Inferior parietal cortex (tissue), 1 donor: ENCODE results near the gene MKI67.

Source experiments
- DNase-seq: peaks from one replicate; pipeline ENCODE4 v3.0.0-alpha.2; 2016; ENCODE audit errors: extremely low spot score

The MKI67 gene

DNA sequence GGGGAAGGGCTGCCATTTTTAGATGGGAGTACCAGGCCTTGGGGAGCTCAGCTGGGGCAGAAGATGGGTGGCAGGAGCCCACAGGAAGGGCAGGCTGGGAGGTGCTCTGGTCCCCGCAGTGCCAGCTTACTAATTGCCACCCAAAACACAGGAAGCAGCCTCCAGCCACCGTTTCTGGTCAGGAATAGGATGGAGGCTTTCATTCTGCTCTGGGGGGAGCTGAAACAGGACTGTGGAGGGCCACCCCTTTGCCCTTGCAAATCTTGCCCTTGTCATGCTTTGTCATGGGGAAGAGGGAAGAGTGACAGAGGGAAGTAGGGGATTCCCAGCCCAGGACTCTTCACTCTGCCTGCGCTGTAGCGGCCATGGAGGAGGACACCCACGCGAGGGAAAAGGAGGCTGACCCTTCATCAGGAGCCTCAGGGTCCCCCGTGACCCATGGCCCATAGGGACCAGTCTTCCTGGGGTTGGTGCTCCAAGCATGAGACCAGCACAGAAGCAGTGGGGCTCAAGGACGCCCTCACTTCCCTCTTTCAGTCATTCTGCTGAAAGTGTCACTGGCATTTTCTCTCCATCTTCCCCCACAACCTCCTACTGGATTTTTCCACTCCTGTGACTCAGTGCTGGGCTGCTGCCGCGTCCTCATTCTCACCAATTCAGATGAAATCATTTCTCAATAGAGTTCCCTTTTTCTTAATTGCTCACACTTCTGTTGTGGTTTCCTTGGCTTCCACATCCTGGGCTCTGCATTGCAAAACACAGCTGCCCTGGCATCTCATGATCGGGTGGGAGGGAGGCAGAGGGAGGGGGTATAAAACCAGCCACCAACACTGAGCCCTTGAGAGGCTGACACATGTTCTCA, 61.9 kb downstream of the MKI67 start:
- peak; percentile 76 for DNase-seq

DNA sequence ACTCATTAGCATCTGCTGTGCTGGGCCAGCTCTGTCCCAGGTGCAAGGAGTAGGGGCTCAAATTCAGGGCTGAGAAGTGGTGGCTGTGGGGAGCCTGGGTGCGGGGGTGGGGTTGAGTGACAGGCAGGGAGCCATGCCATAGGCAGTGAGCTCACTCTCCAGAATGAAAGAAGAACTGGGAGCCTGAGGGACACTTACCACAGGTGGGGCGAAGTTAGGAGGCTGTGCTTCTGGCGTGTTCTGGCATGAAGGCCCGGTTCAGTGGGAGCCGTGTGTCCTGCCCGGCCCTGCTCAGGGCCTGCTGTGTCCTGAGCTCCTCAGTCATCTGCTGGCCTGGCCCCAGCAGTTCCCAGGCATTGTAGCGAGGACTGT, 62.5 kb downstream of the MKI67 start:
- no peak for DNase-seq

DNA sequence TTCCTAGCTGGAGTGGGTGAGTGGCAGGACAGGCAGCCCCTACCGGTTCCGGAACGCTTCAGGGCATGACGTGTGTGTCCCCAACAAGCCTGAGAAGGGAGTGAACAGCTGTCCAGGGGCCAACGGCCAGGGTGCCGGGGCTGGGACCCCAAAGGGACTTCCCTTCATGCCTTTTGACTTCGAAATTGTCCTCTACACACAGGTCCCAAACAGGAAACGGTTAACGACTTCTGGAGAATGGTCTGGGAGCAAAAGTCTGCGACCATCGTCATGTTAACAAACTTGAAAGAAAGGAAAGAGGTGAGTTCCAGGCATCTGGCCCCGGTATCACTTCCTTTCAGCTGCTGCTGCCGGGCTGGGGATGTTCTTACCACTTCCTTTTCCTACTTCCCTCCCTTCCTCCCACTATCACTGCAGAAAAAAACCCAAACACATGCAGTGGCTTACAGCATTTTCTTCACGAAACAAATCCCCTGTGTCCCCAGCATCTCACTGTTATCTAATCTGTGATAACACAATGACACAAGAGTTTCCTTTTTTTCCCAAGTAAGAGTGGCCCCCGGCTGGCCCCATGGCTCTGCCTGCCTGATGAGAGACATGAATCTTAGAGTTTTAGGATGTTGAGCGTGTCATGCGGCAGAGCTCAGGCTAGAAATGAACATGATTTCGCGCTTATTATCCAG, 63.2 kb downstream of the MKI67 start:
- no peak for DNase-seq

DNA sequence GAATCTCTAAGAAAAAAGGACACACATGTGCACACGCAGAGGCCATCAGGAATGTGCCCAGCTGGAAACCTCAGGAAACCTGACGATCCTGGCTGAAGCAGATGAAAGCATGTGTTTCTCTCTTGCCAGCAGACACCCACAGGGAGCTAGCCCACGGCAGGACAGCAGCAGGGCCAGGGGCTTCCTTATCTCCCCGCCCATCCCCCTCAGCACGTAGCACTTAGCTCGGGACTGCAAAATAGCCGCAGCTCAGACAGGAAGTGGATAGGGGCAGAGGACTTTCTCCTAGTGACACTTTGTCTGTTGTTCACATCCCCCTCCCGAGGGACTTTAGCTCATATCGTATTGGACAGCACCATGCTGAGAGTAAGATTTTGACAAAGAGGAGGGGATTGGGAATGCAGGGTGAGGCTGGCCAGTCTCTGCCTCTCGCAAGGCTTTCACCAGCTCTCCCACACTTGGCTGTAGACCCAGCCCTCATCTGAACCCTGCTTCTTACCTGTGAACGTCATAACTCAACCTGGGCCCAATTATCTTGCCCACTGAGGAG, 63.8 kb downstream of the MKI67 start:
- no peak for DNase-seq

DNA sequence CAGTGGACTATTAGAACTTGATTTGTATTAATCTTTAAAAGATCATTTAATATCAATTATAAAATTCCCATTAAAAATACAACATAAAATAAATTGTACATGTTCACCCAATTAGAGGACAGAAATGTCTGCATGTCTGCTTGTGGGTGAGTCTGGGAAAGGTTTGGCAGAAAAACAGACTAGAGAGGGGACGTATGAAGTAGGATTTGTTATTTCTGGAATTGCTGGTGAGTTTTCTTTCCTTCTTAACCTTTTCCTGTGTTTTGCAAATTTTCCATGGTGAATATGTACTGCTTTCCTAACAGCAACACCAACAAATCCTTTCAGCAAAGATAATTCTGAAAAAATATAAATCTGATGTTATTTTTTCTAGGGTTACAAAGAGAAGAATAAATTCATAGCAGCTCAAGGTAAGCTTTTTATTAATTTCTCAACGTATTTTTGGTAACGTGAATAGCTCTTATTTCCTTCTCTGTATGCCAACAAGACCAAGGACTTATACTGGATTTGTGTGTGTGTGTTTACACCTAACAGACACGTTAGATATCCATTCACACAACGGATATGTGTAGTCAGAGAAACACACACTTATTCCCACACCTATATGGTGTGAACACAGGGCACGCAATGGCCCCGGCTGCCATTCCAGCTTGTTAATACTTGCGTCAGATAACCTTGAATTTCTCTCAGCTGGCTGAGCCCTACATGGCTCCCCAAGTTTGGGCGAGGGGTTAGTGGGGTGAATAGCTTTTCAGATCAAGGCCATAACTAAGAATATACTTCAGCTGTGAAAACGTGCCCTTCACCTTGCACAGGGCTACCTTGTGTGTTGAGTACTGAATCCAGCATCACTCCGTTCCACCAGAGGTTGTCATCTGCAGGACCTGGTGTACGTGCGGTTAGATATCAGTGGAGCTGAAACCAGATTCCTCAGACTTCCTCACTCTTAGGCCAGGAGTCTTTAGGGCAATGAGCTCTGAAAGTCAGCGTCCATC, 64.6 kb downstream of the MKI67 start:
- DNase-seq, result no peak

DNA sequence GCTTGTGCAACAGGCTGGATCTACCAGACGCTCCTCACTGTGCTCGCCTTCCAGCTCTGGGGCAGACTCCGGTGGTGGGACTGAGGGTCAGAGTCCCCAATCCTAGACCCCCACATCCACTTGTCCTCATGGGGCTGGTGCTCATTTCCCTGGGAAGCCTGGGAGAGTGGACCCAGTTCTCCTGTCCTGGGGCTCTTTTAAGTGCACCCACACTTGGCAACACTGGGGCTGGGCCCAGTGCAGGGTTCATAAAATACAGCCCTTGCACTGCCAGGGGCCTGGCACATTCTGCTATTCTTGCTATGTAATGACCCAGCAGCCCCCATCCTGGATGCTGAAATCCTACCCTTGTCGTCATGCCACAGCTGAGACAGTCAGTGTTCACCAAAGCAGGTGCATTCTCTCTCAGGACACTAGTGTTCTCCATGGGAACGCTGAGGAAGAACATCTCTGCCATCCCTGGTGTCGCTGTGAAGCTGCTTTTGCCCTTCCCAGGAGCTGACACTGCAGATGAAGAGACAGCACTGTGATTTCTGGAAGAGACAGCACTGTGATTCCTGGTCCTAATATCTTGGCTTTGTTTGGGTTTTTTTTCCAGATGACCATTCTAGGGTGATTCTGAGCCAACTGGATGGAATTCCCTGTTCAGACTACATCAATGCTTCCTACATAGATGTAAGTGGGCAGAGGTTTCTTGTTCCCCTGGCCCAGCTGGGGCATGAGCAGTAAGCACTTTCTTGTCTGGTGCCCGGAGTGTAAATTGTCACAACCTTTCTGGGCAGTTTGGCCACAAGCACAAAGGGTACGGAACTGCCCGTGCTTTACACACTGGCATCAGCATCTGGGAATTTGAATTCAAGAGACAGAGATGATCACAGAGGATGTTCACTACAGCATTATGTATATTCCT, 65.6 kb downstream of the MKI67 start:
- no peak for DNase-seq

DNA sequence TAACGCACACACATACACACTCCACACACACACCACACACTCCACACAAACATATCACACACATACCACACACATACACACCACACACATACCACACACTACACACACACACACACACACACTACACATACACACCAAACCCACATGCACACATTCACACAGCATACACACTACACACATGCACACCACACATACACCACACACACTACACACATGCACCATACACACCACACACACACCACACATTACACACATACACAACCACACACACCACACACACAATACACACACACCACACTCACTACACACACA, 66.3 kb downstream of the MKI67 start:
- DNase-seq, result no peak

DNA sequence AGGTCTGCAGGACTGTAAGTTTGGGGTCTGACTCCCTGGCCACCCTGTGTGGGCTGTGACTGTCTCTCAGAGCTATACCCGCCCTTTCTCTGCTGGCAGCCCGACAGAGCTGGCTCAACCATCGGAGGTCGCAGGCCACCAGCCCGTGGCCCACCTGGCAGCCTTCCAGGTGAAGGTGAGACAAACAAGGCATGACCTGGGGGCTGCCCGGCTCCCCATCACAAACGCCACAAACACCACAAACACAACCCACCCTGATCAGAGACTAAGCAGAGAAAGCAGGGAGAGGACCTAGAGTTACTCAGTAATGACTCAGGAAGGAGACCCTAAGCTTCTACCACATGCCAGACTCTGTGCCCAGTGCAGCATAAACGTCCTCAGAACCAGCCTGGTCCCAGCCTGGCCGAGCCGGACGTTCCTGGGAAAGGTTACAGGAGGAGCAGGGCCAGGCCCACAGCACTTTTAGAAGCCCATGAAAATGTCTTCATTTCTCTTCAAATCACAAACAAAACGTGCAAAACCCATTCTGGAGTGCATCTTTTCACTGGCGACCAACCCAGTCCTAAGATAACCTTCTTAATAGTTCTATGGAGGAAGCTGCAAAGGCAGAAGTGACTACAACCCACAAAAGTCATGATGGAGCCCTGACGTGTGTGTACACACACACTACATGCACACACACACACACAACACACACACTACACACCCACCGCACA, 66.8 kb downstream of the MKI67 start:
- DNase-seq, result no peak

DNA sequence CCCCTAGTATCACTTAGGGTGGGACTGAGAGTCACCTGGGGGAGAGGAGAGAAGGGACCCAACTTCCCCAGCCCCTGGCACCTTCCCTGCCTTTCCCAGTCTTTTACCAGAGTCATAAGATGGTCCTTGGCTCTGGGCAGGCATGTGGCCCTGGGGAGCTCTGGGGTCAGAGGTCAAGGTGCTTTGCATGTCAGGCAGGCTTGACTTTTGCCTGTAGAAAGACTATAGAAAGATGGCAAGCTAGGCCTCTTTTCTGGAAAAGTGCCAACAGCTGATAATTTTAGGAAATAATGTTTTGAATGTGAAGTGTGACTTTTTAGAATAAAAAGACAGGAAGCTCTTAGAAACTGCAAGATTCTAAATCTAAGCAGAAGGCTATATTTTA, 67.5 kb downstream of the MKI67 start:
- no peak for DNase-seq

DNA sequence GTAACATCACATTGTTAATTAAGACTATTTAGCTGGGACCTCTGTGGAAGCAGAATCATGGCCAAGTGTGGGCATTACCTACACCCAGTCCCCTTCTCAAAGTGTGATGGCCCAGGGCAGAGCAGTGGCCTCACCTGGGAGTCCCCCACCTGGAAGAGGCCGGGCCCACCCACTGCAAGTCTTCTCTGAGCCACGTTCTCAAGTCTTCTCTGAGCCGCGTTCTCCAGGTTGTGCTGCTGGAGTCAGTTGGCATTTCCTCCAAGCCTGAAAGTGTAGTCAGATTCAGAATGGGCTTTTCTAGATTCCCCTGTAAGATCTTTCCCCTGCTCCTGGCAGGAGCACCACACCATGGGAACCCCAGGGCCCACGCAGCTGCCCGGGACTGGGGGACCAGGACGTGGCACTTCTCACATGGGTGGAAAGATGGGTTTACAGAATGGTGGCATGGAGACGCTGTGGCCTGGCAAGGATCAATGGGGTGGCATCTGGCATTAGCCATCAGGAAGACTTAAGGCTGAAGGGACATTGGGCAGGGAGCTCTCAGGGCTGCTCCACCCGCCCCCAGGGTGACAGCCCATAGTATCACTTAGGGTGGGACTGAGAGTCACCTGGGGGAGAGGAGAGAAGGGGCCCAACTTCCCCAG, 68.0 kb downstream of the MKI67 start:
- DNase-seq, result no peak

DNA sequence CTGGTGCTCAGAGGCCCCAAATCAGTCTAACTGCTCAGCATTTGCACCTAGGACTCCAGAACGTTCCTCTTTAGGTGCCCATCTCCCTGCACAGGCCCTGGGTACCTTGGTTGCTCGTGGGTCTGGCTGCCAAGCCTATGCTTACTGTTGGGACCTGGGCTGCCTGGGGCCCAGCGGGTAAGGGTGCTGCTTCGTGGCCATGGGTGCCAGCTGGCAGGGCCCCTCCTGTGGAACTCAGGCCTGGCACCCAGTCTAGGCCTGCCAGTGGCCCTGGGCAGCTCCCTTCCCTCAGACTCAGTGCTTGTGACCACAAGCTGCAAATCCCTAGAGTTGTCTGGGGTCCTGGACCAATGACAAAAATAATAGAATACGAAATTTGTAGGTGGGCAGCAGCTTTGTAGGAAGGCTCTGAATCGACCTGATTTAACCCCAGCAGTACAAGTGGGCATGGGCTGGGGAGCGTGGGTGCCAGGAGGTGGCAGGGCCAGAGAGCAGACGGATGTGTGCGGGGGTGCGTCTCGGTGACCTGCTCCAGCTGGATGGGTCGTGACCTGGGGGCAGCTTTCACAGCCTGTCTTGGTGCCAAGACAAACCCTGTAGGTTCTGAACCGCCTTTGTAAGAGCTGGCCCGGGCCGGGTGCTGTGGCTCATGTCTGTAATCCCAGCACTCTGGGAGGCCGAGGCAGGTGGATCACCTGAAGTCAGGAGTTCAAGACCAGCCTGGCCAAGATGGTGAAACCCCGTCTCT, 69.7 kb downstream of the MKI67 start:
- no peak for DNase-seq

DNA sequence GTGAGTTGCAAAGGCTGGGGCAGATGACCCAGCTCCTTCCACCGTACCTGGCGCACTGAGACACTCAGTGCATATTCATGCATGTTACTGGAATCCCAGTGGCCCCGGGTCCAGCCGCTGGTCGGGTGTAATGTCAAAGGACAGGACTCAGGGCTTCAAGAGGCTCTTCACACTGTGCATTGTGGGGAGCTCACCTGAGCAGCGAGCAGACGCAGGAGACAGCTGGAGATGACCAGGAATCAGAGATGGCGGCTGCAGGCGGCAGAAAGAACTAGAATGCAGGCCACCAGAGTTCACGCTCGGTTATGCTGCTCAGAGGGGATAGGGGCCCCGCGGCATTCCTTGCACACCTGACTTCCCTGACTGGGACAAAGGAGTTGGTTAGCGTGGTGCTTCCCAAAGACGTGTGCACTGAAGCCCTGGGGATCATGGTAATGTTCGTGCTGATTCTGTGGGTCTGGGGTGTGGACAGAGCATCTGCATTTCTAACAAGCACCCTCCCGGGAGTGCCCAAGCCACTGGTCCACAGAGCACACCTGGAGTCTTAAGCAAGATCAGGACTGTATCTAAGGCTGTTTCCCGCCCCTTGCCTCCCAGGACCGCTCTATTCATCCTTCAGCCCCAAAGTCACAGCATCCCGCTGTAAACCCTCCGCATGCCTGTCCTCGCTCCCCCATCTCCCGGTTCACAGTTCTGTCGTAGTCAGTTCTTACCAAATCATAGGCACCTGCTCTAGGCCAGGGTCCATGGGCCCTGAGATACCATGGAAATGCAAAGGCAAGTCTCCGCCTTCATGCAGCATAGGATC, 71.0 kb downstream of the MKI67 start:
- DNase-seq, result no peak

DNA sequence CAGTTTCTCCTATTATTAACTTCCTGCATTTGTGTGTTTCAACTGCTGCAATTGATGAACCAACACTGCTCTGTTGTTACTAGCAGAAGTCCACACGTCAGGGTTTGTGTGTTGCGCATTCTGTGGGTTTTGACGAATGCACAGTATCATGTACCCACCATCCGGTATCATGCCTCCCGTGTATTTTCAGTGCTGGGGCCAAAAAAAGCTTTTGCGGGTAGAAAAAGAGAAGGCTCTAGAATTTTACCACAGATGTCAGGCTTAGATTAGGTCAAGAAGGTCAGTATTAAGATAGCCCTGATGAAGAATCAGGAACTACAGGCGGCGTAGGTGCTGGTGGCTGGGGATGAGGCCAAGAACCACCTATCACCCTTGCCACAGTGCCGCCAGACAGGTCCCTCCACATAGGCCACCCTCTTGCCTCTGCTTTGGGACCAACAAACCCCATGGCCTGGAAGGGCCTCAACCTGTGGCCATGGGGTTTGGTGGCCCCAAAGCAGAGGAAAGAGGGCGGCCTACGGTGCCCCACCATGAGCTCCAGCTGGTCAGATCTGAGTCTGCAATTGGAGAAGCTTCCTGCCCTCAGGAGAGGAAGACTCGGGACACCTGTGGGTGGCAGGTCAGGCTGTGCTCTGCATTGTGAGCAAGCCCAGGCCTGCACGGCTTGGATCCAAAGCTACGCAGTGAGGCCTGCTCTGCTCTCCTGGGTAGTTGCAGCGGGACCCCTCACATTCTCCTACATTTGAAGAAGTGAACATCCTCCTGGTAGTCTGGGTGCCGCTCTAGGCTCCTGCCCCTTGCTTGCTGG, 71.9 kb downstream of the MKI67 start:
- no peak for DNase-seq

DNA sequence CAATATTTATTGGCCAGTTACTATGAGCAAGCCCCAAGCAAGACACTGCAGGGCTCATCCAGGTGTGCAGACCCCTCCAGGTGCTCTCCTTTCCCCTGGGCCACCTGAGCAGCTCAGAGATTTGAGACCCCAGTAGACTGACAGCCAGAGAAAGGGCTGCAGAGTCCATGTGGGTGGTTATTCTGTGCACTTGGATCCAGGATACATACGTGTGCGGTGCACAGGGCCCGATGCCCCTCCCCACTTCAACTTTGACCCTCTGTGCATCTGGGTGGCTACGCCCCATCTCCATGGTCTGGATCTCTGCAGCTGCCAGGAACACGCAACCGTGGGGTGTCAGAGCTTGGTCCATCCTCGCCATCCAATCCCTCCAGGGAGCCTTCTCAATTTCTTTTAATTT, 72.9 kb downstream of the MKI67 start:
- DNase-seq, result no peak

DNA sequence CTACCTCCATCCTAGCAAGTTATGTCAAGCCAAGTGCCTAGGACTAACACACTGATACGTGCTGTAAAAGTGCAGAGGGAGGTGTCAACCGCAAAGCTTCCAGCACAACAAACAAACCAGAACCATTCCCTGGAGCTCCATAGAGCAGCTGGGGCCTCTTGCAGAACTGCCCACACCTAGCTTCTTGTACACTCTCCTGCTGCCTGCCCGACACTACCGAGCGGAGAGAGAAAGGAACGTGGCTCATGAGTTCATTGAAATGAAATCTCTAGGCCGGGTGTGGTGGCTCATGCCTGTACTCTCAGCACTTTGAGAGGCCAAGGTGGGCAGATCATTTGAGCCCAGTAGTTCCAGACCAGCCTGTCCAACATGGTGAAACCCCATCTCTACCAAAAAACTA, 73.5 kb downstream of the MKI67 start:
- no peak for DNase-seq

DNA sequence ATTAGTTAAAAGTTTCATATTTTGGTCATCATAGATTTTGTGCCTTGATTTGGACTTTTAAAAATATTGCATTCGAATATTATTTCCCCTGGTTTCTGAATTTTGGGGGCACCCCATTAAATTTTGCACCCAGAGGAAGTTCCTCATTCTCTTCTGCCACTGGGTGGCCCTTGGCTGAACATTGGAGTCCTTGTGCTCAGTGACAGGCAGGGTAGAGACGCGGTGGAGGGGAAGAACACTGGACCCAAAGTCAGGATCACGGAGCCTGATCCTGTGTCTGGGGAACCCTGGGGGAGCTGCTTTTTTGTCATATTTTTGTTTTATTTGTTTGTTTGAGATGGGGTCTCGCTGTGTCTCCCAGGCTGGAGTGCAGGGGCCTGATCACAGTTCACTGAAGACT, 74.7 kb downstream of the MKI67 start:
- DNase-seq, result no peak

DNA sequence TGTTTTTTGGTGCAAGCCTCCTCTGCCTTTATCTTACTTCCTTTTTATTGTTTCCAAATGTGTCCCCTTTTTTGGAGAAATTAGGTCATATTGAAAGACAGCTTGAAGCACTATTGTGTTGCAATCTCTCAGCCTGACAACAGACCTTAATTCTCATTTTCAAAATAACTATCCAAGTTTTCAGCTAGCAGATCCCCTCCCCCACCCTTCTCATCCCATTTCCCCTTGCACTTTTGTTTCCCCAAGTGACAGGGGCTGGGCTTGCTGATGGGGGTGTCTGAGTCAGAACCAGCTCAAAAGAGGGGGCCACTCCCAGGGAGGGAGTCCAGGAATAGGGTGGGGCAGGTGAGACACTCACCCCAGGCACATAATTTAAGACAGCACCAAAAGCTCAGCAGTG, 75.3 kb downstream of the MKI67 start:
- no peak for DNase-seq
